ENCODE measurements around the gene PHC2.

GRCh38 chr1:33288976-33289857 is 141.7 kb downstream of the PHC2 start:
- no peak for TF ChIP-seq ZNF416 (tag by site-specific recombination; IDR thresholded peaks at IDR 0.05)
- TF ChIP-seq, protein P1, sequence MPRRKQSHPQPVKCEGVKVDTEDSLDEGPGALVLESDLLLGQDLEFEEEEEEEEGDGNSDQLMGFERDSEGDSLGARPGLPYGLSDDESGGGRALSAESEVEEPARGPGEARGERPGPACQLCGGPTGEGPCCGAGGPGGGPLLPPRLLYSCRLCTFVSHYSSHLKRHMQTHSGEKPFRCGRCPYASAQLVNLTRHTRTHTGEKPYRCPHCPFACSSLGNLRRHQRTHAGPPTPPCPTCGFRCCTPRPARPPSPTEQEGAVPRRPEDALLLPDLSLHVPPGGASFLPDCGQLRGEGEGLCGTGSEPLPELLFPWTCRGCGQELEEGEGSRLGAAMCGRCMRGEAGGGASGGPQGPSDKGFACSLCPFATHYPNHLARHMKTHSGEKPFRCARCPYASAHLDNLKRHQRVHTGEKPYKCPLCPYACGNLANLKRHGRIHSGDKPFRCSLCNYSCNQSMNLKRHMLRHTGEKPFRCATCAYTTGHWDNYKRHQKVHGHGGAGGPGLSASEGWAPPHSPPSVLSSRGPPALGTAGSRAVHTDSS (tag by site-specific recombination; IDR thresholded peaks at IDR 0.05) = no peak
- no peak for TF ChIP-seq ZSCAN5A (tag by site-specific recombination; IDR thresholded peaks at IDR 0.05)
- no peak for TF ChIP-seq ZNF488 (tag by site-specific recombination; IDR thresholded peaks at IDR 0.05)
- no peak for TF ChIP-seq PATZ1 (tag by site-specific recombination; IDR thresholded peaks at IDR 0.05)
- TF ChIP-seq, protein P2, sequence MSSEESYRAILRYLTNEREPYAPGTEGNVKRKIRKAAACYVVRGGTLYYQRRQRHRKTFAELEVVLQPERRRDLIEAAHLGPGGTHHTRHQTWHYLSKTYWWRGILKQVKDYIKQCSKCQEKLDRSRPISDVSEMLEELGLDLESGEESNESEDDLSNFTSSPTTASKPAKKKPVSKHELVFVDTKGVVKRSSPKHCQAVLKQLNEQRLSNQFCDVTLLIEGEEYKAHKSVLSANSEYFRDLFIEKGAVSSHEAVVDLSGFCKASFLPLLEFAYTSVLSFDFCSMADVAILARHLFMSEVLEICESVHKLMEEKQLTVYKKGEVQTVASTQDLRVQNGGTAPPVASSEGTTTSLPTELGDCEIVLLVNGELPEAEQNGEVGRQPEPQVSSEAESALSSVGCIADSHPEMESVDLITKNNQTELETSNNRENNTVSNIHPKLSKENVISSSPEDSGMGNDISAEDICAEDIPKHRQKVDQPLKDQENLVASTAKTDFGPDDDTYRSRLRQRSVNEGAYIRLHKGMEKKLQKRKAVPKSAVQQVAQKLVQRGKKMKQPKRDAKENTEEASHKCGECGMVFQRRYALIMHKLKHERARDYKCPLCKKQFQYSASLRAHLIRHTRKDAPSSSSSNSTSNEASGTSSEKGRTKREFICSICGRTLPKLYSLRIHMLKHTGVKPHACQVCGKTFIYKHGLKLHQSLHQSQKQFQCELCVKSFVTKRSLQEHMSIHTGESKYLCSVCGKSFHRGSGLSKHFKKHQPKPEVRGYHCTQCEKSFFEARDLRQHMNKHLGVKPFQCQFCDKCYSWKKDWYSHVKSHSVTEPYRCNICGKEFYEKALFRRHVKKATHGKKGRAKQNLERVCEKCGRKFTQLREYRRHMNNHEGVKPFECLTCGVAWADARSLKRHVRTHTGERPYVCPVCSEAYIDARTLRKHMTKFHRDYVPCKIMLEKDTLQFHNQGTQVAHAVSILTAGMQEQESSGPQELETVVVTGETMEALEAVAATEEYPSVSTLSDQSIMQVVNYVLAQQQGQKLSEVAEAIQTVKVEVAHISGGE (tag by site-specific recombination; conservative IDR thresholded peaks at IDR 0.05; ENCODE audit: low read depth) = no peak
- no peak for TF ChIP-seq REPIN1 (tag by site-specific recombination; IDR thresholded peaks at IDR 0.05; ENCODE audit: low read depth)
